Measurements from ENCODE around the gene GUK1.

Gene GUK1, protein sequence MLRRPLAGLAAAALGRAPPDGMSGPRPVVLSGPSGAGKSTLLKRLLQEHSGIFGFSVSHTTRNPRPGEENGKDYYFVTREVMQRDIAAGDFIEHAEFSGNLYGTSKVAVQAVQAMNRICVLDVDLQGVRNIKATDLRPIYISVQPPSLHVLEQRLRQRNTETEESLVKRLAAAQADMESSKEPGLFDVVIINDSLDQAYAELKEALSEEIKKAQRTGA

DNA sequence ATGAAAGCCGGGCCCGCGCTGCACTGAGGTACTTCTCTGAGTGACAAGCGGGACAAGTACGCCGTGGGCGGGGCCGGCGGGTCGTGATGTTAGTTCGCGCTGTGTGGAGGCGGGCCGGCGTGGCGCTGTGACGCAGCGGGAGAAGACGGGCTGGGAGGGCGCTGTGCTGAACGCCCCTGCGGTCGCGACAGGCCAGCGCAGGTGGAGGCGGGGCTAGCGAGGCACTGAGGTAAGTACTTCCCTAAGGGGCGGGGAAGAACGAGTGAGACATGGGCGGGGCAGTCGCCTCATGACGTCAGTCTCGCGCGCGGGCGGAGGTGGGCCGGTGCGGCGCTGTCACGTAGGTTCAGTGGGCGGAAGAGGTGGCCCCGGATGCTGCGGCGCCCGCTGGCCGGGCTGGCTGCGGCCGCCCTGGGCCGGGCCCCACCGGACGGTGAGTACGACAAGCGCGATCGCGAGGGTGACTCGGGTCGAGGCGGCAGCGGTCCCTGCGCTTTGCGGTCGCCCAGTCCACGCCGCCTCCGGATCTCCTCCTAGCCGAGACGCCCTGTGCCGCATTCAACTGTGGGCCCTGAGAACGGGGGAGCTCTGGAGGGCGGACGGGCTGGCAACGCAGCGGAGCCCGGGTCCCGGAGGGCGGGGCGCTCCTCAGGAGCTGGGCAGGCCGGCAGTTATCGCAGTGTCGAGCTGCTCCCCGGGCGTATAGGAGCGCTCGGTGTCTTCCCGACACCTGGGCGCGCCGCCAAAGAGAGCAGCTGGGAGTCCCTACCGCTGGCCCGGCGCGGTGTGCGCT is at the start of gene GUK1:
GUK1 (plus strand) TSS at position 349 of the 793 bp plus-strand sequence; CDS start at position 373, 24 bp downstream.
- DNase-seq, result peak; percentile 99 to 100

DNA sequence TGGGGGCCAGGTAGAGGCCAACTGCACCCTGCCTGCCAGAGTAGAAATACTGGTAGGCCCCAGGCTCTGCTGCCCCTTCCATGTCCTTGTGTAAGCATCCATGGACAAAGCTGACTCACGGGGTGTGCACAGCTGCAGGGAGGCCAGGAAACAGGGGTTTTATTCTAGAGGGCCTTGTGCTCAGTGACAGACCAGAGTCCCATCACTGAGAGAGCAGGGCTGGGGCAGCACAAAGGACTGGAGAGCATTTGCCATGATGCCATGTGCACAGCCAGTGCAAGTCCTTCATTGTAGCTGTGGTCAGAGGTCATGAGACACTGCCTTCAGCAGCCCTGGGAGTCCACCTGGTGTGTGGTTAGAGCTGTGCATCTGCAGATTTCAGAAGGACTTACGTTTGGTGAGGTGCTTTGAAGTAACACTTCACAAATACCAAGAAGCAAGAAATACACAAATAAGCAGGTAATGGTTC is 49.4 kb upstream of the GUK1 start:
- no peak for DNase-seq

DNA sequence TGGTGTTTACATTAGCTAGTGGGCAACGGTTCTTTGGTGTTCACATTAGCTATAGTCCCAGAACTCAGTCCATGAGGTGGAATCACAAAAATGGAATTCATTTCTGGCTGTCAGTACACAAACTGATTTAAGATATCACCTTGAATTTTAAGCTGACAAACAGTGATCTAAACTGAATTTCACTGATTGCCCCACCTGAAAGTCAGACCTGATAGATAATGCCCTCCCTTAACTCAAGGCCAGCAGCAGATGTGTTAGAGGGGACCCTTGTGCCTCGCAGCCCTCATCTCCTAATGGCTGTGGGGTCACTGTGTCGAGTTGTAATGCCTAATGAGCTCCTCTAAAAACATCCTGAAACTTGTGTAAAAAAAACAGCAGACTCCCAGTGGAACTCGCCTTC is 49.0 kb upstream of the GUK1 start:
- no peak for DNase-seq

DNA sequence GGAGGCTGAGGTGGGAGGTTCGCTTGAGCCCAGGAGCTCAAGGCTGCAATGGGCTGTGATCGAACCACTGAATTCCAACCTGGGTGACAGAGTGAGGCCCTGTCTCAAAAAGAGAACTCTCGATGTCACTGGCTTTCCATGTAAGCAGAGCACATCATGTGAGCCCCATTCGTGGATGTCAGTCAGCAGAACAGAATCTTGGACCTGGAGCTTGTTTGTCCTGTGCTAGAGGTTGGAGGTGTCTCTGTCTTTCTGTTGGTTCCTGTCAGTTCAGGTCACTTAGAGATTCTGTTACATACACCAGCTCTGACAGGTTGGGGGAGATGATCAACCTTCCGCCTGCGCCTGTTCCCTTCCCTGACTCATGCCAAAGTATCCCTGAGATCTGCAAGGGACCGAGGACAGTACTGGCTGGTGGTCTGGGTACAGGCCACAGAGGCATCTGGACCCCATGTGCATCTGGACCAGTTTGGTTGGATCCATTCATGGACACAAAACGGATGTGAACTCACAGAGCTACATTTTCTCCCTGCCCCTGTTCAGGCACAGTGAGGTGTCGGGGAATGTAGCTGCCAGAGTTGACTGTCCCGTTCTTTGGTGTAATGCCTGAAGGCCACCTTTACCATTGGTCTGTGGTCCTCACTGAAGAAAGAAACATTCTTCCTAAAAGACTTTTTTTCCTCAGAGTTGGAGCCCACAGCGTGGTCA is 47.6 kb upstream of the GUK1 start:
- DNase-seq, result no peak

DNA sequence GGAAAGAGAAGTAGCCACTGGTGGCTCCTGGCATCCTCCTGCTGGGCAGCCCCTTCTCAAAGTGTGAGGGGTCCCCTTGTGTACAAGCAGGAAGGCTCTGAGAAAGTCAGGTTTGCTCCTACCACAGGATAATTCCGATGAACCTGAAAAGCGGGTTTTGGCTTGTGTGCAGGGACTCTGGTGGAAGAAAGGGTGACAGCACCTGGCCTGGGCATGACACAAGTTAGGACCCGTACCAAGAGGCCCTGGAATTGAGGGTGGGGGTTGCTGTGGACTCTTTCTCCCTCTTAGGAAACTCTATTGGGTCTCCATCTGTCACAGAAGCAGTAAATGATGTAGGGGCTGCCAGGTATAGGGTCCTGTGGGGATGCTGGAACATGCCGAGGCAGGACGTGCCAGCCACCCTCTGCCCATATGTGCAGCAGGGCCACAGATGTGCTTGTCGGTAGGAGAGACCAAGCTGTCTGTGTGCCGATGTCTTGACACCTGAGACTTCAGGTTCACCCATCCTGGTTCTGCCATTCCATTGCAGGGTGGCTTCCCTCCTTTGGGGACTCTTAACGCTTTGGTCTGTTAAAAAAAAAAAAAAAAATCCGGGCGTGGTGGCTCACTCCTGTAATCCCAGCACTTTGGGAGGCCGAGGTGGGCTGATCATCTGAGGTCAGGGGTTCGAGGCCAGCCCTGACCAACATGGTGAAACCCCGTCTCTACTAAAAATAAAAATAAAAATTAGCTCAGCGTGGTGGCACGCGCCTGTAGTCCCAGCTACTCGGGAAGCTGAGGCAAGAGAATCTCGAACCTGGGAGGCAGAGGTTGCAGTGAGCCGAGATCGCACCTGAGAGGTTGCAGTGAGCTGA is 46.8 kb upstream of the GUK1 start:
- DNase-seq, result no peak

DNA sequence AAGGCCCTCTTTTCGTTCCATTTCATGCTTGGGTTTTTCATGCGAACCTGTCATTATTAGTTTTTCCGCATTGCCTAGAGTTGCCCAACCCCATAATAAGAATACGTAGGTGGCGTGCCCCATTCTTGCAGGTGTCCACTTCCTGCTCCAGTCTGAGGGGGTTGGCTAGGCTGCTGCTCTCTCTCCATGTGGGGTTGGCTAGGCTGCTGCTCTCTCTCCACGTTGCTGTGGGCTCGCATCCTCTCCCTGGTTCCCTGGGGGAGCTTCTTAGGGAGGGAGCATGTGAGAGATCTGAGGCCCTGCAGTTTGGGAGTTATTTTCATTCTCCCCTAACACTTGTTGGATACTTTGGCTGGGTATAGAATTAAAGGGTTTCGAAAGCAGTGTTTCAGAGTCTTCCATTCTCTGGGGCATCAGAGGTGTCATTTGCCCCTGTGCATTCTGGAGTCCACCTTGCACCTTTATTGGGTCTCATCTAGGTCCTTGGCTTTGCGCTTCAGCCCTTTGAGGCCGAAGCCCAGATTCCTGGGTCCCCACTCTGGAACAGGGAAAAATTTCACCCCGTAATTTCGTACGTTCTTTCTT is 45.6 kb upstream of the GUK1 start:
- no peak for DNase-seq

DNA sequence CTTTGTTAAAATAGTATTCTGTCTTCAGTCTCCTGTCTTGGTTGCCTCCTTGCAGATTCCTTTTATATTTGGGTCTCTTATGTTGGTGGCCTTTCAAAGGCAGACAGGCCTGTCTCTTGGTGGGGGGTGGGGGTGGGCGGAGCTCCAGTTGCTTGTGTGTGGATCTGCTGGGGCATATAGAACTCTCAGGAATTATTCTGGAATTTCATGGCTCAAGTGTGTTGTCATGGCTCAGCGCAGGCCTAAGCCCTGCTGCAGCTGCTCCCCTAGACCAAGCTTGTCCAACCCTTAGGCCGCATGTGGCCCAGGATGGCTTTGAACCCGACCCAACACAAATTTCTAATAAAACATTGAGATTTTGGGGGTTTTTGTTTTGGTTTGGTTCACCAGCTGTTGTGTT is 44.9 kb upstream of the GUK1 start:
- no peak for DNase-seq

DNA sequence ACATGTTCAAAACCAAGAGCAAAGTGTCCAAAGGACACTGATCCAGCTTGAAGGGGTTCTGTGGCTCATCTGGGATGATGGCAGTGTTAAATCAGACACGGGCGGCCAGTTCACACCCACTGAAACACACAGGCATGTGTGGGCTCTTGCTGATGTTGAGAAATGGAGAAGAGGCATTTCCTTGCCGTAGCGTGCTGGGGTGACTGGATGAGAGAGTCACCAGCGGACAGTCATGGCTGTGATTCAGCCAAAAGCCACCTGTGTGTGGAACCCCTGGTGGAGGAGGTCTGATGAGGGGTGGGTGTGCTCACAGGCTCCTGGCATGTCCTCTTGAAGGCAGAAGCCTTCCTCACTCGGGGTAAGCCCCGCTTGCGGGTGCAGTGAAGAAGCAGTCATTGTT is 44.1 kb upstream of the GUK1 start:
- peak; percentile 48 to 81 for DNase-seq

DNA sequence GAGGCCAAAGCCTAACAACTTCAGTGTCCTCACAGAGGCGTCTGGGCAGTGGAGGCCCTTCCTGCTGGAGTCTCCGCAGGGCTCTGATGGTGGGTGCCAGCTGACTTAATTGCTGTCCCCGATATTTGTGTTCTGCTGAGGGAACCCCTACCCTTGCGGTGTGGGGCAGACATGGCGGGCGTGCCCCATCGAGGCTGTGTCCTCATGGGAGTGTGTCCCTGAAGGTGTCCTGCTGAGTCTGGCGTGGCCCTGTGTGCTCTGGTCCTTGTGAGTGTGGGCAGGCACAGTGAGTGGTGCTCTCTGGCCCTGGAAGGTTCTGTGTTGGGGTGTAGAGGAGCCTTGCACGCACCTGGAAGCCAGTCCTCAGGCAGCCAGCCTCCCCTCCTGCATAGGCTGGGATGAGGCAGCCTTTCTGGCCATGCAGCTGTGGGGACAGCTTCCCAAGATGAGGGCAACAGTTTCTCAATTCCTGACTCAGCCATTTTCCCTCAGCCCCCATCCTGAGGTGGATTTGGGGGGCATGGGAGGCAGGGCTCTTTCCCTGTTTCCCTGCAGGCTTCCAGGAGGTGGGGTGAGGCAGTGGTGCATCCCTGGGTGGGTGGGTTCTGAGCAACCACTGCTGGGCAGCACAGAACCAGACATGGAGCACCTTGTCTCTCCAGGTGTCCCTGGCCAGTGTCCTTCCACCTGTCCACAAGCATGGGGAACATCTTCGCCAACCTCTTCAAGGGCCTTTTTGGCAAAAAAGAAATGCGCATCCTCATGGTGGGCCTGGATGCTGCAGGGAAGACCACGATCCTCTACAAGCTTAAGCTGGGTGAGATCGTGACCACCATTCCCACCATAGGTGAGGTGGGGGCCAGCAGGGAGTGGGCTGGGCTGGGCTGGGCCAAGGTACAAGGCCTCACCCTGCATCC is 43.4 kb upstream of the GUK1 start:
- no peak for DNase-seq

DNA sequence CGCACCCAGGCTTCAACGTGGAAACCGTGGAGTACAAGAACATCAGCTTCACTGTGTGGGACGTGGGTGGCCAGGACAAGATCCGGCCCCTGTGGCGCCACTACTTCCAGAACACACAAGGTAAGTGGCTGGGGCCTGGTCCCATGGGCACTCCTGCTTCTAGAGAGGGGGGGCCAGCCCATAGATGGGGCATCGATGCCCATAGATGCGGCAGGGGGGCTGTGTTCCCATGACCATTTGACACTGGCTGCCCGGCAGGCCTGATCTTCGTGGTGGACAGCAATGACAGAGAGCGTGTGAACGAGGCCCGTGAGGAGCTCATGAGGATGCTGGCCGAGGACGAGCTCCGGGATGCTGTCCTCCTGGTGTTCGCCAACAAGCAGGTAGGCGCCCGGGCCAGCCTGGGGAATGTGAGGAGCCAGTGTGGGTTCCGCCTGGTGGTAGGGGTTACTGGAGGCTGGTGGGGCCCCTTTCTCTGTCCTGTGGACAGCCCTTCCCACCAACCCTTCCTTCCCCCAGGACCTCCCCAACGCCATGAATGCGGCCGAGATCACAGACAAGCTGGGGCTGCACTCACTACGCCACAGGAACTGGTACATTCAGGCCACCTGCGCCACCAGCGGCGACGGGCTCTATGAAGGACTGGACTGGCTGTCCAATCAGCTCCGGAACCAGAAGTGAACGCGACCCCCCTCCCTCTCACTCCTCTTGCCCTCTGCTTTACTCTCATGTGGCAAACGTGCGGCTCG is 42.6 kb upstream of the GUK1 start:
- DNase-seq, result no peak

DNA sequence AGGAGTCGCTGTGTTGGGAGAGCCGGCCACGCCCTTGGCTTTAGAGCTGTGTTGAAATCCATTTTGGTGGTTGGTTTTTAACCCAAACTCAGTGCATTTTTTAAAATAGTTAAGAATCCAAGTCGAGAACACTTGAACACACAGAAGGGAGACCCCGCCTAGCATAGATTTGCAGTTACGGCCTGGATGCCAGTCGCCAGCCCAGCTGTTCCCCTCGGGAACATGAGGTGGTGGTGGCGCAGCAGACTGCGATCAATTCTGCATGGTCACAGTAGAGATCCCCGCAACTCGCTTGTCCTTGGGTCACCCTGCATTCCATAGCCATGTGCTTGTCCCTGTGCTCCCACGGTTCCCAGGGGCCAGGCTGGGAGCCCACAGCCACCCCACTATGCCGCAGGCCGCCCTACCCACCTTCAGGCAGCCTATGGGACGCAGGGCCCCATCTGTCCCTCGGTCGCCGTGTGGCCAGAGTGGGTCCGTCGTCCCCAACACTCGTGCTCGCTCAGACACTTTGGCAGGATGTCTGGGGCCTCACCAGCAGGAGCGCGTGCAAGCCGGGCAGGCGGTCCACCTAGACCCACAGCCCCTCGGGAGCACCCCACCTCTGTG is 41.7 kb upstream of the GUK1 start:
- no peak for DNase-seq

DNA sequence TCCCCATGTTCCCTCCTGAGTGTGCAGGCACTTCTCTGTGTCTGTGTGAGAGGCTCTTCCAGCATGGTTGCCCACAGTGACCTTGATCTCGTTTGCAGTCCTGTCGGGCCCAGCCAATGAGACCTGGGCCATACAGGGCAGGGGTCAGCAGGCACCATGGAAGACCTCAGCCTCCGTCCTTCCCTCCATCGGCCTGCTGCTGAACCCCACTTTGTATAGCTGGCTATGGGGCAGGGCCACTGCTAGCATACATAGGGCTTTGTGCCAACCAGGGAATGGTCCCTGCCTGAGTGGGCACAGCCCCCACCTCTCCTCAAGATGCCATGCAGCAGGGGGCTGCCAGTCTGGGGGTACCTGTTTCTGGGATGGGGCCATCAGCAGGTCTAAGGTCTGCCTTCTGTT is 40.7 kb upstream of the GUK1 start:
- DNase-seq, result no peak

DNA sequence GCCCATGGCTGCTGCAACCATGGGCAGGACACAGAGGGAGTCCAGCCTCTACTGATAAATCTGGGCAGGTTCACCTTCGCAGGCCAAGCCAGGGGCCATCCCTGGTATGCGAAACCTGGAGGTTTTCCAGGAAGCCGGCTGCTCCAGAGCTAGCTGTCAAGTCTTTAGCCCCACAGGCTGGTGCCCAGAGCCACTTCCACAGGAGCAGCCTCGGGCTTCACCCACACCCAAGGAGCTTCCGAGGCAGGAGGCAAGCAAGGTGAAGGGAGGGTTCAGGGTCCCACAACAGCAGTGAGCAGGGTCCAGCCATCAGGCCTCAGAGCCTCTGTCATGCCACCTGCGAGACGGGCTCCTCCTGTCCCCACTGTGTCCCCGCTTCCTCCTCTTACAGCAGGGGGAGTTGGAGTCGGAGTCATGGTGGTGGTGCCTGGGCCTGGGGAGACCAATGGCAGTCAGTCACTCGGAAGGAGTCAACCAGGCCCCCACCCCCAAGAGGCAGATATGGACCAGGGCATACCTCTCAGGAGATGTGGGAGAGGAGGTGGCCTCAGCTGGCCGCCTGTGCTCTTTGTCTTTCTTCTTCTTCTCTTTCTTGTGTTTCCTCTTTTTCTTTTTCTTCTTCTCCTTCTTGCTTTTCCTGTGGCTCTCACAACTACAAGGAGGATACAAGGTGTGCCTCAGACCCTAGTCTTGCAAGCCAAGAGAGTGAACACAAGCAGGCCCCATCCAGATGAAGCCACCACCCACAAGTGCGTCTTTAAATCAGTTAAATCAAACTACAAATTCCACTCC is 39.1 kb upstream of the GUK1 start:
- DNase-seq, result no peak

DNA sequence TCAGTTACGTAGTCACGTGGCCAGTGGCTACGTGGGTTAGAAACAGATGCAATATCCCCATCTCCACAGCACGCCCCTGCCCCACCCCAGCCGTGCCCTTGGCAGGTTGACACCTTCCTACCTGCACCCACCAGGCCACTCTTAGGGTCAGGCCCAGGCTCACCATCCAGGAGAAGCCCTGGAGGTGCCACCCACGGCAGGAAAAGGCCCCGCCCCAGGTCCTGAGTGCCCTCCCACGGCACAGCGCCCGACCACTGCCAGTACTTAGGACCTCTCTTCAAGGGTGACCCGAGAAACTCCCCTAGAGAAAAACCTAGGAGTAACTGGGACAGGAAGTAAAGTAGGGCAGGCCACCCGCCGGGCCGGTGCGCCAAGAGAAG is 38.5 kb upstream of the GUK1 start:
- no peak for DNase-seq

DNA sequence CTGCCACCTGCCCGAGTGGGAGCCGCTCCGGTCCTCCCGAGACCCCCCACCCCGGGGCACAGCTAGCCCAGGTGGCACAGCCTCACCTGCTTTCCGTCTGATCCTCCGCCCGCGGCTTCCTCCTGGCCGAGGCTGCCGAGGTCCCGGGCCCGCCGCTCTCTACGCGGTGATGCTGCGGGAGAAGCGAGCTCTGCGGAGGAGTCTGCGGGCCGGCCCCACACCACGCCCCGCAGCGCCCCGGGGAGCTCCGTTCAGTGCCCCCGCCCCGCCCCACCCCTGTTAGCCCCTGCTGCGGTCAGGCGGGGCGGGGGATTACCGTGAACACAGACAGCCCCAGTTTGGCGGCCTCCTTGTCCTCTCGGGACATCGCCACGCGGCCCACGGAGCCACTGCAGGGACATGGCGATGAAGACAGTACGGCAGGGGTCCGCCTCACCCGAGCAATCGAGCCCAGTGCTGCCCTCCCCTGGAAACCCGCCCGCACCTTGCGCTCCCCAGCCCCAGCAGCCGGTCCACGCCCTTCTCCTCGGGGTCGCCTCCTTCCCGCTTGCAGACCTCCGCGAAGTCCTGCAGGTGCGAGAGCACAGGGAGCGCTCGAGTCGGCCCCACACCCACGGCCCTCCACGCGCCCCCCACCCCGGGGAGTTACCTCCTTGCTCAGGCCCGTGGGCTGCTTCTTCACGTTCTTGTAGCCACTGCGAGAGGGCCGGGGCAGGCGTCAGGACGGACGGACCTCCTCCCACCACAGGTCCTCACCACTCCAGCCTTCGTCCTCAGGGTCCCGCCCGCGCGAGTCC is 37.9 kb upstream of the GUK1 start:
- no peak for DNase-seq

DNA sequence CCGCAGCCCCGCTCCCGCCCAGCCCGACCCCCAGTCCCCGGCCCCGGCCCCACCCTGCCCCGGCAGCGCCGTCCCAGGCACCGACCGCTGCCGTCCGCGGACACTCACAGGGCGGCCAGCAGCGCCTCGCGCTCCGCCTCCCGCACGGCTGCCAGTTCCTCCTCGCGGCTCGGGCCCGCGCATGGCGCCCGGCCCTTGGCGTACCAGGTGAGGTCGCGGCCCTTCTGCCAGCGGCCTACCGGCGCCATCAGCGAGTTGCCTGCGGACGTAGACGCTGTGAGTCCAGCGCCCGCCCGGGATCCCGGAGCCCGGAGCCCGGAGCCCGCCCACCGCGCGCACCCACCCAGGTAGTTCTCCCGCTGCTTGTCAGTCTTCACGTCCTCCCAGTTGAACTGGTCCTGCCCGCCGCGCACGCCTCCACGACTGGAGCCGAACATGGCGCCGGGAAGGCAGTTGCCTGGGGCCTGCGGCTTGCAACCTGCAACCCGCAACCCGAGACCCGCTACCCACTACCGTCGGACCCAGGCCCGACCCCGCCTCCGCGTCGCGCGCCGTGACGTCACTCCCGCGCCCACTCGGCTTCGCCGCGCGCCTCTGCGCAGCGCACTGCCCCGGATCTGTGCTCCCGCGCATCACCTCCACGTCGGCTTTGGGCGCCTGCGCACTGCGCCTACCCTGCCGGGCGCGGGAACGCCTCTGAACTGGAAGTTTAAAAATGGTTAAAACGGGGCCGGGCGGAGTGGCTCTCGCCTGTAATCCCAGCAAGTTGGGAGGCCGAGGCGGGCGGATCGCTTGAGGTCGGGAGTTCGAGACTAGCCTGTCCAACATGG is 37.1 kb upstream of the GUK1 start, which contains the start of gene C1orf35:
C1orf35 (minus strand) TSS at position 535 of the 830 bp plus-strand sequence; CDS start at position 437, 98 bp downstream.
- DNase-seq, result peak; percentile 86 to 94

DNA sequence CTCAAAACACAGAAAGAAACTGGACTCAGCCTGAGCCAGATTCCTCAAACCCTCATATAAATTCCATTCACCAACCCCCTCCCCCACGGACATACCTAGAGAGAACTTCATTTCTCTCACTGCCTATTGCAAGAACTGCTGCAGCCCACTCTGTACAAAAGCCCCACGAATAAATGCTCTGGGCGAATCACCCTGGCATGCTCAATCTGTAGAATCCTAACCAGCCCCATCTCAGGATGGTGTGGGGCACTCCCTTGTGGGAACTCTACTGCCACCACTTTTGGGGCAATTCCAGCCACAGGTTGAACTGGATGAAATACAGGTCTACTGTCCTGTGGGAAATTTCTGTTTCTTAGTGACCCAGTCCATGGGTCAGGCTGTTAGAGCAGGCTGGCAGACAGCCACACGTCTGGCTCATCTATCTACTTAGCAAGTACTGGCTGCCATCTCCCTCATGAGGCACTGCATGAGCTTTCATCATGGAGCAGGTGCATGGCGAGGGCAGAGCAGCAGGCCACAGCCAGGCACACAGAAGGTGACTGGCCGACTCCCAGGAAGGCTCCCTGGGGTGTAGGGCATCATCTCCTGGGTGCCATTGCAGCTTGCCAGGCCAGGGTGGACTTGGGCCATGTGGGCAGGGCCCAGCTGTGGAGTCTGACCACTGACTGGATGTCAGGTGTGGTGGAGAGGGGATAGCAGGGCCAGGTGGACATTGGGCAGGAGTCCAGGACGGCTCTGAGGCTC is 35.4 kb upstream of the GUK1 start:
- DNase-seq, result no peak
